ENCODE measurements around the gene OSBPL7. TPM values are rescaled to one million over a fixed set of nuclear protein-coding genes. Genes with fewer than 3 reads are reported as not detected.

Gene OSBPL7
- total and polyA plus RNA-seq, 2 of the 8 experiments (the other 6 are each of a cell fraction or from before 2014, with no cell fraction given), result 7.2 to 8.9 TPM

- TF ChIP-seq SUZ12 (IDR thresholded peaks at IDR 0.05; ENCODE audit: low read length) (peak; percentile 60; the same call in 1 of the 2 replicates), EZH2 (IDR thresholded peaks at IDR 0.05; ENCODE audit: low read depth, low read length, severe bottlenecking) (peak; percentile 56), CEBPB (IDR thresholded peaks at IDR 0.05; ENCODE audit: low read depth, low read length) (0 out of 2 replicates have a peak, but pooled peaks have one; percentile 4), ATF3 (IDR thresholded peaks at IDR 0.05; ENCODE audit: insufficient read depth, low read depth, low read length) (no peak), MAX (IDR thresholded peaks at IDR 0.05) (peak; percentile 69), ZNF274 (IDR thresholded peaks at IDR 0.05; ENCODE audit: borderline replicate concordance, extremely low read depth, low read length) (no peak), RAD21 (IDR thresholded peaks at IDR 0.05 in 1 of 2, conservative IDR thresholded peaks at IDR 0.05 in 1 of 2; ENCODE audit: low read depth in 2 of 2, low read length in 2 of 2) (peak; percentile 59 to 75), BCL11A (IDR thresholded peaks at IDR 0.05; ENCODE audit: low read depth in 2 of 2, low read length in 2 of 2) (no peak), TAF1 (IDR thresholded peaks at IDR 0.05; ENCODE audit: low read depth, low read length) (peak; percentile 46; the same call in 1 of the 2 replicates), HDAC6 (IDR thresholded peaks at IDR 0.05; ENCODE audit: low read depth, low read length) (no peak), POLR2AphosphoS5 (IDR thresholded peaks at IDR 0.05; ENCODE audit: low read depth, low read length) (0 out of 2 replicates have a peak, but pooled peaks have one; percentile 24), TAF7 (optimal IDR thresholded peaks at IDR 0.05; ENCODE audit: borderline replicate concordance, low read depth, low read length) (peak; percentile 32)
Measured at GRCh38 chr17:47789611-47790561, 31.7 kb downstream of the OSBPL7 start (continued).
